Measurements from ENCODE around the gene PPP2R1A.
"Not testable (repeated sequence)": the region's sequence is repeated elsewhere in the genome, so short reads cannot be mapped to it uniquely, and the experiment has no call there.

The PPP2R1A gene

GRCh38 chr19:52248241-52248640, 58.4 kb downstream of the PPP2R1A start:
- TF ChIP-seq CTCF (IDR thresholded peaks at IDR 0.05; ENCODE audit: low read depth, low read length) = peak; percentile 47
- H3K4me3 ChIP-seq (ENCODE audit: low read depth, low read length) = no peak overlapping the region

- no peak for TF ChIP-seq CTCF (IDR thresholded peaks at IDR 0.05; ENCODE audit: low read depth, low read length)
- H3K4me3 ChIP-seq (ENCODE audit: low read depth, low read length) = no peak overlapping the region
Measured at GRCh38 chr19:52258426-52258825, 68.6 kb downstream of the PPP2R1A start.

GRCh38 chr19:52265556-52265955, 75.7 kb downstream of the PPP2R1A start:
- H3K4me3 ChIP-seq (ENCODE audit: low read depth, low read length) = not testable (repeated sequence)

- no peak for TF ChIP-seq CTCF (IDR thresholded peaks at IDR 0.05; ENCODE audit: low read depth, low read length)
- H3K4me3 ChIP-seq (ENCODE audit: low read depth, low read length) = peak within 1 kb of the TSS; percentile 92
Measured at GRCh38 chr19:52269338-52270261, 79.7 kb downstream of the PPP2R1A start, which contains the start of gene ZNF766. Gene ZNF766, plus strand, starts transcription at chr19:52269587. Its CDS starts 27 bp downstream, at chr19:52269614.

GRCh38 chr19:52270266-52270885, 80.5 kb downstream of the PPP2R1A start:
- TF ChIP-seq CTCF (IDR thresholded peaks at IDR 0.05; ENCODE audit: low read depth, low read length) = no peak
- H3K4me3 ChIP-seq (ENCODE audit: low read depth, low read length) = peak overlapping the region; percentile 92

GRCh38 chr19:52273301-52273700, 83.4 kb downstream of the PPP2R1A start:
- TF ChIP-seq CTCF (IDR thresholded peaks at IDR 0.05; ENCODE audit: low read depth, low read length) = no peak
- no peak overlapping the region for H3K4me3 ChIP-seq (ENCODE audit: low read depth, low read length)

GRCh38 chr19:52274191-52274590, 84.3 kb downstream of the PPP2R1A start:
- no peak overlapping the region for H3K4me3 ChIP-seq (ENCODE audit: low read depth, low read length)
- TF ChIP-seq CTCF (IDR thresholded peaks at IDR 0.05; ENCODE audit: low read depth, low read length) = no peak

All from WI38 (cell line).